Right cardiac atrium (tissue), 5 donors: ENCODE results near the gene SLC37A4. TPM values are rescaled to one million over a fixed set of nuclear protein-coding genes. Genes with fewer than 3 reads are reported as not detected.
"Not testable (repeated sequence)": the region's sequence is repeated elsewhere in the genome, so short reads cannot be mapped to it uniquely, and the experiment has no call there.

Experiments used
- ATAC-seq, 2 donors: fragments of 200-7000 bp; cut with Tn5 transposase; one replicate each; pipeline versions ENCODE4 v1.8.0 to v1.9.1; 2020; ENCODE audit warnings: moderate library complexity in 2 of 2, mild to moderate bottlenecking in 1 of 2
- DNase-seq, 3 donors: peaks; one replicate each; pipeline ENCODE4 v3.0.0-alpha.2; 2020
- H3K27ac ChIP-seq: one replicate; pipeline ENCODE4 v1.5.1; 2013; ENCODE audit warnings: mild to moderate bottlenecking, low read length, control low read depth, moderate library complexity
- H3K27me3 ChIP-seq: one replicate; pipeline ENCODE4 v1.6.1; 2013; ENCODE audit not compliant: control insufficient read depth, insufficient read depth
- H3K4me1 ChIP-seq: one replicate; pipeline ENCODE4 v1.6.1; 2013; ENCODE audit warnings: low read length; ENCODE audit not compliant: control insufficient read depth, insufficient read depth
- H3K4me3 ChIP-seq: one replicate; pipeline ENCODE4 v1.5.1; 2013; ENCODE audit warnings: low read length, control low read depth
- H3K9me3 ChIP-seq: one replicate; pipeline ENCODE4 v1.6.1; 2013; ENCODE audit warnings: low read length; ENCODE audit not compliant: control insufficient read depth
- WGBS: extraction: QIAGEN DNeasy Blood & Tissue Kit; methylation state at CpG from one replicate; pipeline ENCODE4 v1.1.7; 2013; 5-methylcytosine and 5-hydroxymethylcytosine counted together
- intact Hi-C, 4 donors: fragments of 100-400 bp; cut with DNase I; formaldehyde crosslinking; loops; one replicate each; pipeline versions ENCODE4 v1.11.0 to v1.14.0; 2022 to 2023
- polyA plus RNA-seq: library from polyadenylated mRNA; stranded (reverse); fragments of 200-250 nt; gene quantifications from one replicate; pipeline ENCODE4 v1.2.3, GENCODE V29; 2013
- total RNA-seq, 4 donors: library from RNA; stranded (reverse); fragmentation: NEBNext Ultra II Directional; extraction: Animal tissue kit (Norgen Biotek cat#: 25700); gene quantifications; one replicate each; pipeline ENCODE4 v1.2.1, GENCODE V29; 2021
- donor health status: healthy with polysubstance abuse.
- donor health status: DM: no; HTN: yes; CAD: no.
- donor health status: DM: no; HTN: no; CAD: no.
- donor health status: DM: no; HTN: yes; CAD: no; lungs with severe emphysema.
- donor health status: DM: yes; HTN: yes; CAD: no.

SLC37A4 gene
- total and polyA plus RNA-seq, 5 donors = 7.1 to 8.6 (median 7.5) TPM

- ATAC-seq = no peak
- H3K4me3 ChIP-seq = no peak overlapping the region
- no peaks in the 10 kb centered on the region for H3K27me3 ChIP-seq
- 91% methylated on average over 4 of the region's 4 CpGs for WGBS
- no peaks in the 10 kb centered on the region for H3K9me3 ChIP-seq
- H3K27ac ChIP-seq = no peak overlapping the region
- DNase-seq = no peak
- intact Hi-C loops = no loop called here
- no peaks in the 10 kb centered on the region for H3K4me1 ChIP-seq
These were observed 11.3 kb upstream of the SLC37A4 start for GRCh38 chr11:119041821-119042514.

DNA sequence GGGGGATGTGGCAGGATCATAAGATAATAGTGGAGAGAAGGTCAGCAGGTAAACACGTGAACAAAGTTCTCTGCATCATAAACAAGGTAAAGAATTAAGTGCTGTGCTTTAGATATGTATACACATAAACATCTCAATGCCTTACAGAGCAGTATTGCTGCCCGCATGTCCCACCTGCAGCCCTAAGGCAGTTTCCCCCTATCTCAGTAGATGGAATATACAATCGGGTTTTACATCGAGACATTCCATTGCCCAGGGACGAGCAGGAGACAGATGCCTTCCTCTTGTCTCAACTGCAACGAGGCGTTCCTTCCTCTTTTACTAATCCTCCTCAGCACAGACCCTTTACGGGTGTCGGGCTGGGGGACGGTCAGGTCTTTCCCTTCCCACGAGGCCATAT lies 8.8 kb upstream of the SLC37A4 start:
- DNase-seq, H3K4me3 ChIP-seq, H3K9me3 ChIP-seq, intact Hi-C loops, H3K4me1 ChIP-seq, H3K27me3 ChIP-seq, H3K27ac ChIP-seq, ATAC-seq: not testable (repeated sequence)
- 31% methylated on average over 11 of the region's 11 CpGs for WGBS

- WGBS = 86% methylated on average over 5 of the region's 5 CpGs
- Histone ChIP-seq H3K27ac (no peak overlapping the region), H3K4me3 (no peak overlapping the region), H3K27me3 (no peaks in the 10 kb centered on the region), H3K4me1 (no peaks in the 10 kb centered on the region), H3K9me3 (no peaks in the 10 kb centered on the region)
- intact Hi-C loops = no loop called here
- ATAC-seq (no peak), DNase-seq (no peak)
These were observed 8.2 kb upstream of the SLC37A4 start for GRCh38 chr11:119038884-119039283.

GRCh38 chr11:119034813-119035212 lies 4.1 kb upstream of the SLC37A4 start:
- no peak for DNase-seq
- no peak for ATAC-seq
- H3K27ac ChIP-seq = no peak overlapping the region
- 82% methylated on average over 3 of the region's 3 CpGs for WGBS
- no peaks in the 10 kb centered on the region for H3K27me3 ChIP-seq
- intact Hi-C loops = no loop called here
- no peak overlapping the region for H3K4me3 ChIP-seq
- no peaks in the 10 kb centered on the region for H3K9me3 ChIP-seq
- no peaks in the 10 kb centered on the region for H3K4me1 ChIP-seq

DNA sequence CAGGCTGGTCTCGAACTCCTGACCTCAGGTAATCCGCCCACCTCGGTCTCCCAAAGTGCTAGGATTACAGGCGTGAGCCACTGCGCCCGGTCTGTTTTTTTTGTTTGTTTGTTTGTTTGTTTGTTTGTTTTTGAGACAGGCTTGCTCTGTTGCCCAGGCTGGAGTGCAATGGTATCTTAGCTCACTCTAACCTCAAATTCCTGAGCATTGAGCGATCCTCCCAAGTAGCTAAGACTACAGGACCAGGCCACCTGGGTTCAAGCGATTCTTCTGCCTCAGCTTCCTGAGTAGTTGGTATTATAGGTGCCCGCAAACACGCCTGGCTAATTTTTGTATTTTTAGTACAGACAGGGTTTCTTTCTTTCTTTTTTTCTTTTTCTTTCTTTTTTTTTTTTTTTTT lies 2.7 kb upstream of the SLC37A4 start:
- 90% methylated on average over 10 of the region's 10 CpGs for WGBS
- H3K9me3 ChIP-seq, H3K4me3 ChIP-seq, DNase-seq, H3K27ac ChIP-seq, H3K4me1 ChIP-seq, ATAC-seq, H3K27me3 ChIP-seq, intact Hi-C loops: not testable (repeated sequence)

DNA sequence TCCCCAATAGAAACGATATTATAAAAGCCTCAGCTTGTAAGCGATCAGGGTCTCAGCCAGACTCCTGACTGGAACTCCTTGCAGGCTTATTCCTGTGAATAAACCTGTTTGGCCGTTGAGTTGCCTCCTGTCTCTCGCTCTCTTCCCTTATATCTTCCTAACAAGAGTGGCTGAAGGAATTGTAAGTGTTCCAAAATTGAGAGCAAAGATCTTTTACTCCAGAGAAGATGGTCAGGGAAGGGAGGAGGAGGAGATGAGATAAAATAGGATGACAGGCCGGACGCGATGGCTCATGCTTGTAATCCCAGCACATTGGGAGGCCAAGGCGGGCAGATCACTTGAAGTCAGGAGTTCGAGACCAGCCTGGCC lies 1.2 kb upstream of the SLC37A4 start:
- ATAC-seq = no peak
- intact Hi-C loops = no loop called here

DNA sequence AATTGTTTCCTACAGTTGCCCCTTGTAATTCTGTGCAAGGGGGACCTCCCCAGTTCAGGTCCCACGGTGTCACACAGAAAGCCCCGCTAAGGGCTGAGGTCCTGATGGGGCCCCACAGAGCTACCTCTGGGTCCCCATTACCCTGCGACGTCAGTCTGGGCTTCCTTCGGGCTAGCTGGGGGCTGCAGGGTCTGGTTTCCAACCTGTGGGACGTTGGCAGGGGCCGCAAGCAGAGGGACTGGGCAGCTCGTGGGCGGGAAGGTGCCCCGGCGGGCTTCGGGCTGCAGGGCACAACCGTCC lies 698 bp downstream of the SLC37A4 start:
- peaks cover 1% of the 10 kb centered on the region for H3K4me1 ChIP-seq
- ATAC-seq = no peak
- H3K27ac ChIP-seq = peak overlapping the region; percentile 27
- no peaks in the 10 kb centered on the region for H3K9me3 ChIP-seq
- intact Hi-C loops = no loop called here
- no peak for DNase-seq
- peak overlapping the region; percentile 70 for H3K4me3 ChIP-seq
- H3K27me3 ChIP-seq = no peaks in the 10 kb centered on the region
- WGBS = 6% methylated on average over 13 of the region's 13 CpGs

More for the DNA sequence above, 1.2 kb upstream of the SLC37A4 start:
- no peaks in the 10 kb centered on the region for H3K4me1 ChIP-seq
- H3K4me3 ChIP-seq = no peak overlapping the region
- WGBS = 83% methylated on average over 9 of the region's 9 CpGs
- H3K27me3 ChIP-seq = no peaks in the 10 kb centered on the region
- no peak for DNase-seq
- H3K27ac ChIP-seq = no peak overlapping the region
- H3K9me3 ChIP-seq = no peaks in the 10 kb centered on the region

DNA sequence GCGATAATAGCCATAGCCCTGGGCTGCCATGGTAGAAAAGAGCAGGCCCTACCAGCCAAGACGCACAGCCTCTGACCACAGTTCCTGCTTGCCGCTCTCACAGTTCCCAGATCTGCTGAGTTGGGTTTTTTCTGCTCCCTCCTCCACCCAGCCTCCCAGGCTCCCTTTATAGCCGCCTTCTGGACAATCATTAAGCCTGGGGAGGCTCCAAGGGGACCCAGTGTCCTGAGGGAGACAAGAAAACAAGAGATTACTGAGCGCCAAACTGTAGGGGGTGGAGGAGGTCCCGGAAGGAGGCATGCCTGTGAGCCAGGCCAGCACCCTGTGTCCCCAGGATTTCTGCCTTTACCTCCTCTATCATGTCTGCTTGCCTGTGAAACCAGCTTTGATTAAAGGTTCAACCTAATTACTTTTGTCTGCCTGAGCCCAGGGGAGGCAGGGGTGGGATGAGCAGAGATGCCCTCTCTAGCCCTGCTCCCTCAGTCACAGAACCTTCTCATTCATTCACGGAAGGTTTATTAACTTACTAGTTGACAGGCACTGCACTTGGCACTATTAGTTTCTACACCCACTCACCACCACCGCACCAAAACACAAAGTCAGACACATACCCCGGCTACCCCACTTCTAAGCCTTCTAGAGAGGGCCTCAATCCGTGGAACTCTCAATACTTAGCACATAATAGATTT lies 1.2 kb downstream of the SLC37A4 start:
- H3K4me1 ChIP-seq = peaks cover 4% of the 10 kb centered on the region
- no peaks in the 10 kb centered on the region for H3K9me3 ChIP-seq
- ATAC-seq = no peak
- WGBS = 67% methylated on average over 10 of the region's 10 CpGs
- peak in 1 of 3 donors; percentile 64 for DNase-seq
- no peak overlapping the region for H3K4me3 ChIP-seq
- no peak overlapping the region for H3K27ac ChIP-seq
- intact Hi-C loops = loop anchor here in 1 of 4 donors (10.0 kb wide), 1 partner anchor 125 kb away; no protein-coding TSS in a partner anchor
- no peaks in the 10 kb centered on the region for H3K27me3 ChIP-seq

DNA sequence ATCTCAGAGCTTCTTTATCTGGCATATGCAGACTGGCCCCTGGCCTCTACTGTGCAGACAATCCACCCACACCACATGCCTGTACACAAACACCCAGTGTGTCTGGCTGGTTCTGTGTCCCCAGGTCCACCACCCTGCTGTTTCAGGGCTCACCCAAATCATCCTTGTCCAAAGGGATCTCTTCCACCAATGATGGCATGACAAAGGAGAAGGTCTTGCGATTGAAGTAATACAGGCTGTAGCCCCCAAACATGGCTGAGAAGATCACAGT lies 1.7 kb downstream of the SLC37A4 start:
- Histone ChIP-seq H3K4me1 (peaks cover 4% of the 10 kb centered on the region), H3K9me3 (no peaks in the 10 kb centered on the region), H3K27ac (no peak overlapping the region), H3K27me3 (no peaks in the 10 kb centered on the region), H3K4me3 (no peak overlapping the region)
- intact Hi-C loops = loop anchor here in 1 of 4 donors (10.0 kb wide), 1 partner anchor 124 kb away; no protein-coding TSS in a partner anchor
- ATAC-seq (no peak), DNase-seq (no peak)
- WGBS = 96% methylated on average over 1 of the region's 1 CpG

- WGBS = 75% methylated on average over 9 of the region's 9 CpGs
- peaks cover 4% of the 10 kb centered on the region for H3K4me1 ChIP-seq
- DNase-seq = no peak
- H3K27me3 ChIP-seq = no peaks in the 10 kb centered on the region
- H3K4me3 ChIP-seq = no peak overlapping the region
- no peaks in the 10 kb centered on the region for H3K9me3 ChIP-seq
- intact Hi-C loops = loop anchor here in 1 of 4 donors (10.0 kb wide), 1 partner anchor 124 kb away; no protein-coding TSS in a partner anchor
- no peak overlapping the region for H3K27ac ChIP-seq
- ATAC-seq = no peak
These were observed 2.2 kb downstream of the SLC37A4 start for GRCh38 chr11:119028346-119029068.

GRCh38 chr11:119027561-119028345 lies 2.9 kb downstream of the SLC37A4 start:
- no peaks in the 10 kb centered on the region for H3K27me3 ChIP-seq
- H3K27ac ChIP-seq = no peak overlapping the region
- no peaks in the 10 kb centered on the region for H3K9me3 ChIP-seq
- intact Hi-C loops = loop anchor here in 1 of 4 donors (10.0 kb wide), 1 partner anchor 123 kb away; no protein-coding TSS in a partner anchor
- DNase-seq = no peak
- H3K4me1 ChIP-seq = peaks cover 4% of the 10 kb centered on the region
- no peak for ATAC-seq
- no peak overlapping the region for H3K4me3 ChIP-seq
- 96% methylated on average over 9 of the region's 9 CpGs for WGBS
